Sigmoid colon (tissue), 4 donors: ENCODE results near the gene TLE2.

Source experiments
- CTCF ChIP-seq, 4 experiments: fragments of 450-650 bp in 3 of 4; fragments of 200-600 bp in 1 of 4; IDR thresholded peaks; one replicate each; pipeline ENCODE4 v1.5.1; 2016 to 2019; ENCODE audit warnings: antibody characterized with exemption in 4 of 4, mild to moderate bottlenecking in 3 of 4, moderate library complexity in 2 of 4
- EP300 ChIP-seq, 4 donors: sonication (generic); formaldehyde crosslinking; IDR thresholded peaks; one replicate each; pipeline ENCODE4 v1.6.1; 2017; ENCODE audit warnings: antibody characterized with exemption in 4 of 4
- POLR2A ChIP-seq, 2 donors: fragments of 450-650 bp; IDR thresholded peaks; one replicate each; pipeline ENCODE4 v1.6.1; 2016; ENCODE audit warnings: antibody characterized with exemption in 2 of 2, mild to moderate bottlenecking in 2 of 2, moderate library complexity in 2 of 2
- POLR2AphosphoS5 ChIP-seq, 4 donors: sonication (generic); formaldehyde crosslinking; IDR thresholded peaks; one replicate each; pipeline ENCODE4 v1.6.1; 2017; ENCODE audit warnings: antibody characterized with exemption in 4 of 4

- TF ChIP-seq POLR2AphosphoS5 (IDR thresholded peaks at IDR 0.05), result no peak
- TF ChIP-seq CTCF (IDR thresholded peaks at IDR 0.05), result no peak
- TF ChIP-seq POLR2A (IDR thresholded peaks at IDR 0.05), result no peak
- TF ChIP-seq EP300 (IDR thresholded peaks at IDR 0.05), result no peak
Observed at GRCh38 chr19:2967972-2968371, 61.1 kb downstream of the TLE2 start.
